ENCODE measurements around the gene FAM200C.

DNA sequence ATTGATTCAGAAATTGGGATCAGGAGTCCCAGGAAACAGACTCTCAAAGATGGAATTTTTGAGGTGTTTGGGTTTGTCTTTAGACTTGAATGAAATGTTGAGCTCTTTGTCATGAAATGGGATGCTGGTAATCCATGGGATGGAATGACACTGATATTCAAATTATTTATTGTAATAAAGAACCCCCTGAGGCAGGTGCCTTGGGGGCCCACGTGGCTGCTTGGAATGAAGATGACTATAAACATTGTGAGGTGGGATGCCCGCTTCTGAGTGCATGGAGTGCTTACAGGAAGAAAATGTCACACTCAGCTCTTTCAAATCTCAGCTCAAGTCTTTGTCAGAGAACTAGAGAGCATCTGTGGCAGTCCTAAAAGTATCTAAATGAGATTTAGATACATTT, 19.8 kb downstream of the FAM200C start:
- TF ChIP-seq POLR2A (IDR thresholded peaks at IDR 0.05) (no peak), CTCF (IDR thresholded peaks at IDR 0.05) (no peak)

All from sigmoid colon (tissue), 3 donors.